ENCODE results near the gene ERBB4. TPM values are rescaled to one million over a fixed set of nuclear protein-coding genes. Genes with fewer than 3 reads are reported as not detected.

Gene ERBB4
- polyA plus RNA-seq, 4 donors = 0.04 to 0.13 TPM; not detected in 2

GRCh38 chr2:211823886-211824479 is 714.6 kb downstream of the ERBB4 start:
- DNase-seq (no peak), FAIRE-seq (no peak)
- Histone ChIP-seq H3K36me3 (ENCODE audit: control insufficient read depth in 3 of 3, insufficient read depth in 2 of 3, low read depth in 1 of 3, low read length in 3 of 3) (no peaks in the 10 kb centered on the region), H3K27me3 (ENCODE audit: control insufficient read depth in 3 of 3, insufficient read depth in 3 of 3, low read length in 3 of 3) (no peaks in the 10 kb centered on the region), H3K27ac (ENCODE audit: low read depth in 1 of 3, low read length in 2 of 3) (no peak overlapping the region), H3K4me3 (ENCODE audit: low read depth in 1 of 3, low read length in 3 of 3) (no peak overlapping the region), H3K4me1 (ENCODE audit: control insufficient read depth in 3 of 3, insufficient read depth in 2 of 3, low read depth in 1 of 3, low read length in 2 of 3) (no peaks in the 10 kb centered on the region), H3K9me3 (ENCODE audit: control insufficient read depth in 2 of 2, insufficient read depth in 1 of 2, low read depth in 1 of 2, low read length in 1 of 2) (no peaks in the 10 kb centered on the region)
- WGBS, 3 donors = 71 to 81% (median 77%) methylated on average over 7 of the region's 7 CpGs

DNA sequence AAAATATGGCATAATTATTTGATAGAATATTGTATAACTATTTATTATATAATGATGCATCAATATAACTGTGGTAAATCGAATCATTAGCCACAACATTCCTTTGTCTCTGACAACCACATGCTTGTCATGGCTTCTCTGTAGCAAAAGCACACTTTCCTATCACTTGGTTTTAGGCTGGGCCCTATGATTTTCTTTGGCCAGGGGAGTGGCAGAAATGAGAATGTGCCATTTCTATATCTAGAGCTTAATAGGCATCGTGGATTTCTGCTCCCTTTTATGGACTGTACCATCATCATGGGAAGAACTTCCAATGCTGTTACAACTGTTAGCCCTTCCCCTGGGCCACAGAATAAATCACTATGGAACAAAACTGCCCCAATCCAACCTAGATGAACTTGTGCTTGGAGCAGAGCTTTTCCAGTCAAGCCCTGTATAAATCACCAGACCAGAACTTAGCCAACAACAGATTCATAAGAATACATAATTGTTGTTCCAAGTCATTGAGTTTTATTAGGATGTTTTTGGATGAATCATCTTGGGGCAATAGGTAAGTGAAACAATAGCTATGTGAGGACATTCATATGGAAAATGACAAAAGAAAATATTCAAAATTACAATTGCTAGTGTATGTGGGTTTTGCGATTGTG is 715.8 kb downstream of the ERBB4 start:
- FAIRE-seq = no peak
- H3K36me3 ChIP-seq (ENCODE audit: control insufficient read depth in 3 of 3, insufficient read depth in 2 of 3, low read depth in 1 of 3, low read length in 3 of 3) = no peaks in the 10 kb centered on the region
- WGBS, 3 donors = 72 to 75% (median 74%) methylated on average over 3 of the region's 3 CpGs
- H3K27ac ChIP-seq (ENCODE audit: low read depth in 1 of 3, low read length in 2 of 3) = no peak overlapping the region
- DNase-seq = no peak
- no peak overlapping the region for H3K4me3 ChIP-seq (ENCODE audit: low read depth in 1 of 3, low read length in 3 of 3)
- H3K27me3 ChIP-seq (ENCODE audit: control insufficient read depth in 3 of 3, insufficient read depth in 3 of 3, low read length in 3 of 3) = no peaks in the 10 kb centered on the region
- H3K4me1 ChIP-seq (ENCODE audit: control insufficient read depth in 3 of 3, insufficient read depth in 2 of 3, low read depth in 1 of 3, low read length in 2 of 3) = no peaks in the 10 kb centered on the region
- H3K9me3 ChIP-seq (ENCODE audit: control insufficient read depth in 2 of 2, insufficient read depth in 1 of 2, low read depth in 1 of 2, low read length in 1 of 2) = no peaks in the 10 kb centered on the region

- H3K27ac ChIP-seq (ENCODE audit: low read depth in 1 of 3, low read length in 2 of 3) = no peak overlapping the region
- H3K9me3 ChIP-seq (ENCODE audit: control insufficient read depth in 2 of 2, insufficient read depth in 1 of 2, low read depth in 1 of 2, low read length in 1 of 2) = no peaks in the 10 kb centered on the region
- no peaks in the 10 kb centered on the region for H3K36me3 ChIP-seq (ENCODE audit: control insufficient read depth in 3 of 3, insufficient read depth in 2 of 3, low read depth in 1 of 3, low read length in 3 of 3)
- 58 to 73% (median 62%) methylated on average over 1 of the region's 1 CpG for WGBS, 3 donors
- H3K27me3 ChIP-seq (ENCODE audit: control insufficient read depth in 3 of 3, insufficient read depth in 3 of 3, low read length in 3 of 3) = no peaks in the 10 kb centered on the region
- H3K4me1 ChIP-seq (ENCODE audit: control insufficient read depth in 3 of 3, insufficient read depth in 2 of 3, low read depth in 1 of 3, low read length in 2 of 3) = no peaks in the 10 kb centered on the region
- no peak overlapping the region for H3K4me3 ChIP-seq (ENCODE audit: low read depth in 1 of 3, low read length in 3 of 3)
- FAIRE-seq = no peak
- DNase-seq = no peak
Observed at GRCh38 chr2:211816754-211817153, 721.8 kb downstream of the ERBB4 start.

DNA sequence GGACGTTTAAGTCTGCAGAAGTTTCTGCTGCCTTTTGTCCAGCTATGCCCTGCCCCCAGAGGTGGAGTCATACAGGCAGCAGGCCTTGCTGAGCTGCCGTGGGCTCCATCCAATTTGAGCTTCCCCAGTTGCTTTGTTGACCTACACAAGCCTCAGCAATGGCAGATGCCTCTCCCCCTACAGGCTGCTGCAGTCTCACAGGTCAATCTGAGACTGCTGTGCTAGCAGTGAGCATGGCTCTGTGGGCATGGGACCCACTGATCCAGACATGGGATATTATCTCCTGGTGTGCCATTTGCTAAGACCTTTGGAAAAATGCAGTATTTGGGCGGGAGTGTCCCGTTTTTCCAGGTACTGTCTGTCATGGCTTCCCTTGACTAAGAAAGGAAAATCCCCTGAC is 726.0 kb downstream of the ERBB4 start:
- Histone ChIP-seq H3K4me3 (ENCODE audit: low read depth in 1 of 3, low read length in 3 of 3) (no peak overlapping the region), H3K36me3 (ENCODE audit: control insufficient read depth in 3 of 3, insufficient read depth in 2 of 3, low read depth in 1 of 3, low read length in 3 of 3) (no peaks in the 10 kb centered on the region), H3K4me1 (ENCODE audit: control insufficient read depth in 3 of 3, insufficient read depth in 2 of 3, low read depth in 1 of 3, low read length in 2 of 3) (no peaks in the 10 kb centered on the region), H3K27ac (ENCODE audit: low read depth in 1 of 3, low read length in 2 of 3) (no peak overlapping the region), H3K27me3 (ENCODE audit: control insufficient read depth in 3 of 3, insufficient read depth in 3 of 3, low read length in 3 of 3) (no peaks in the 10 kb centered on the region), H3K9me3 (ENCODE audit: control insufficient read depth in 2 of 2, insufficient read depth in 1 of 2, low read depth in 1 of 2, low read length in 1 of 2) (no peaks in the 10 kb centered on the region)
- DNase-seq (no peak), FAIRE-seq (no peak)
- WGBS, 3 donors = 42 to 55% (median 51%) methylated on average over 4 of the region's 4 CpGs

GRCh38 chr2:211802666-211803065 is 735.9 kb downstream of the ERBB4 start:
- no peak overlapping the region for H3K4me3 ChIP-seq (ENCODE audit: low read depth in 1 of 3, low read length in 3 of 3)
- no peak for FAIRE-seq
- DNase-seq = no peak

GRCh38 chr2:211800001-211800400 is 738.6 kb downstream of the ERBB4 start:
- H3K36me3 ChIP-seq (ENCODE audit: control insufficient read depth in 3 of 3, insufficient read depth in 2 of 3, low read depth in 1 of 3, low read length in 3 of 3) = no peaks in the 10 kb centered on the region

More at GRCh38 chr2:211802666-211803065, 735.9 kb downstream of the ERBB4 start:
- no peak overlapping the region for H3K27ac ChIP-seq (ENCODE audit: low read depth in 1 of 3, low read length in 2 of 3)
- no peaks in the 10 kb centered on the region for H3K36me3 ChIP-seq (ENCODE audit: control insufficient read depth in 3 of 3, insufficient read depth in 2 of 3, low read depth in 1 of 3, low read length in 3 of 3)
- H3K27me3 ChIP-seq (ENCODE audit: control insufficient read depth in 3 of 3, insufficient read depth in 3 of 3, low read length in 3 of 3) = no peaks in the 10 kb centered on the region
- no peaks in the 10 kb centered on the region for H3K4me1 ChIP-seq (ENCODE audit: control insufficient read depth in 3 of 3, insufficient read depth in 2 of 3, low read depth in 1 of 3, low read length in 2 of 3)
- no peaks in the 10 kb centered on the region for H3K9me3 ChIP-seq (ENCODE audit: control insufficient read depth in 2 of 2, insufficient read depth in 1 of 2, low read depth in 1 of 2, low read length in 1 of 2)
- WGBS, 3 donors = 53 to 76% (median 59%) methylated on average over 4 of the region's 4 CpGs

GRCh38 chr2:211798868-211799267 is 739.7 kb downstream of the ERBB4 start:
- WGBS, 3 donors = 33 to 64% (median 43%) methylated on average over 1 of the region's 1 CpG
- no peaks in the 10 kb centered on the region for H3K27me3 ChIP-seq (ENCODE audit: control insufficient read depth in 3 of 3, insufficient read depth in 3 of 3, low read length in 3 of 3)
- no peaks in the 10 kb centered on the region for H3K4me1 ChIP-seq (ENCODE audit: control insufficient read depth in 3 of 3, insufficient read depth in 2 of 3, low read depth in 1 of 3, low read length in 2 of 3)
- H3K36me3 ChIP-seq (ENCODE audit: control insufficient read depth in 3 of 3, insufficient read depth in 2 of 3, low read depth in 1 of 3, low read length in 3 of 3) = no peaks in the 10 kb centered on the region
- H3K4me3 ChIP-seq (ENCODE audit: low read depth in 1 of 3, low read length in 3 of 3) = no peak overlapping the region
- H3K27ac ChIP-seq (ENCODE audit: low read depth in 1 of 3, low read length in 2 of 3) = no peak overlapping the region
- DNase-seq (no peak), FAIRE-seq (no peak)
- no peaks in the 10 kb centered on the region for H3K9me3 ChIP-seq (ENCODE audit: control insufficient read depth in 2 of 2, insufficient read depth in 1 of 2, low read depth in 1 of 2, low read length in 1 of 2)

More at GRCh38 chr2:211800001-211800400, 738.6 kb downstream of the ERBB4 start:
- Histone ChIP-seq H3K27me3 (ENCODE audit: control insufficient read depth in 3 of 3, insufficient read depth in 3 of 3, low read length in 3 of 3) (no peaks in the 10 kb centered on the region), H3K4me3 (ENCODE audit: low read depth in 1 of 3, low read length in 3 of 3) (no peak overlapping the region), H3K27ac (ENCODE audit: low read depth in 1 of 3, low read length in 2 of 3) (no peak overlapping the region), H3K9me3 (ENCODE audit: control insufficient read depth in 2 of 2, insufficient read depth in 1 of 2, low read depth in 1 of 2, low read length in 1 of 2) (no peaks in the 10 kb centered on the region), H3K4me1 (ENCODE audit: control insufficient read depth in 3 of 3, insufficient read depth in 2 of 3, low read depth in 1 of 3, low read length in 2 of 3) (no peaks in the 10 kb centered on the region)
- FAIRE-seq = no peak
- 50 to 75% (median 66%) methylated on average over 1 of the region's 1 CpG for WGBS, 3 donors
- no peak for DNase-seq

GRCh38 chr2:211793690-211794089 is 744.9 kb downstream of the ERBB4 start:
- 56 to 71% (median 60%) methylated on average over 5 of the region's 5 CpGs for WGBS, 3 donors
- Histone ChIP-seq H3K4me1 (ENCODE audit: control insufficient read depth in 3 of 3, insufficient read depth in 2 of 3, low read depth in 1 of 3, low read length in 2 of 3) (no peaks in the 10 kb centered on the region), H3K27ac (ENCODE audit: low read depth in 1 of 3, low read length in 2 of 3) (no peak overlapping the region), H3K4me3 (ENCODE audit: low read depth in 1 of 3, low read length in 3 of 3) (no peak overlapping the region), H3K9me3 (ENCODE audit: control insufficient read depth in 2 of 2, insufficient read depth in 1 of 2, low read depth in 1 of 2, low read length in 1 of 2) (no peaks in the 10 kb centered on the region), H3K36me3 (ENCODE audit: control insufficient read depth in 3 of 3, insufficient read depth in 2 of 3, low read depth in 1 of 3, low read length in 3 of 3) (no peaks in the 10 kb centered on the region), H3K27me3 (ENCODE audit: control insufficient read depth in 3 of 3, insufficient read depth in 3 of 3, low read length in 3 of 3) (no peaks in the 10 kb centered on the region)
- no peak for FAIRE-seq
- DNase-seq = no peak

- Histone ChIP-seq H3K27ac (ENCODE audit: low read depth in 1 of 3, low read length in 2 of 3) (no peak overlapping the region), H3K36me3 (ENCODE audit: control insufficient read depth in 3 of 3, insufficient read depth in 2 of 3, low read depth in 1 of 3, low read length in 3 of 3) (no peaks in the 10 kb centered on the region), H3K4me1 (ENCODE audit: control insufficient read depth in 3 of 3, insufficient read depth in 2 of 3, low read depth in 1 of 3, low read length in 2 of 3) (no peaks in the 10 kb centered on the region), H3K4me3 (ENCODE audit: low read depth in 1 of 3, low read length in 3 of 3) (no peak overlapping the region), H3K9me3 (ENCODE audit: control insufficient read depth in 2 of 2, insufficient read depth in 1 of 2, low read depth in 1 of 2, low read length in 1 of 2) (no peaks in the 10 kb centered on the region), H3K27me3 (ENCODE audit: control insufficient read depth in 3 of 3, insufficient read depth in 3 of 3, low read length in 3 of 3) (no peaks in the 10 kb centered on the region)
- DNase-seq = no peak
- 70 to 75% (median 75%) methylated on average over 4 of the region's 4 CpGs for WGBS, 3 donors
- FAIRE-seq = no peak
Observed at GRCh38 chr2:211789982-211790381, 748.6 kb downstream of the ERBB4 start.
